ENCODE measurements around the gene PPT2. TPM values are rescaled to one million over a fixed set of nuclear protein-coding genes. Genes with fewer than 3 reads are reported as not detected.
"Not testable (repeated sequence)": the region's sequence is repeated elsewhere in the genome, so short reads cannot be mapped to it uniquely, and the experiment has no call there.

PPT2 gene
- total RNA-seq, 4 donors from 2014 or later, result 16.0 to 120 (median 25.5) TPM

DNA sequence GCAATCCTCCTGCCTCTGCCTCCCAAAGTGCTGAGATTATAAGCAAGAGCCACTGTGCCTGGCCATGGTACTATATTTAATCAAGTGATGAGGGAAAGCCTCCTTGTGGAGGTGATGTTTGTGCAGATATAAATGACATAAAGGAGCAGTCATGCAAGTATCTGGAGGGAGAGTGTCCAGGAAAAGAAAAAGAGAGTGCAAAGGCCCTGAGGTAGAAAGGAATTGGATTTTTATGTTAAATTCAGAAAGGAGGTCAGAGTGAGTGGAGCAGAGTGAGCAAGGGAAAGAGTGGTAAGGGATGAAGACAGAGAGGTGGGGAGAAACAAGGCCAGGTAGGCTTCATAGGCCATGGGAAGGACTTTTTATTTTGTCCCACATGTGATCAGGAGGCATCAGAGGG is 16.5 kb upstream of the PPT2 start:
- no peak for TF ChIP-seq POLR2AphosphoS5 (IDR thresholded peaks at IDR 0.05)
- TF ChIP-seq, protein P1, sequence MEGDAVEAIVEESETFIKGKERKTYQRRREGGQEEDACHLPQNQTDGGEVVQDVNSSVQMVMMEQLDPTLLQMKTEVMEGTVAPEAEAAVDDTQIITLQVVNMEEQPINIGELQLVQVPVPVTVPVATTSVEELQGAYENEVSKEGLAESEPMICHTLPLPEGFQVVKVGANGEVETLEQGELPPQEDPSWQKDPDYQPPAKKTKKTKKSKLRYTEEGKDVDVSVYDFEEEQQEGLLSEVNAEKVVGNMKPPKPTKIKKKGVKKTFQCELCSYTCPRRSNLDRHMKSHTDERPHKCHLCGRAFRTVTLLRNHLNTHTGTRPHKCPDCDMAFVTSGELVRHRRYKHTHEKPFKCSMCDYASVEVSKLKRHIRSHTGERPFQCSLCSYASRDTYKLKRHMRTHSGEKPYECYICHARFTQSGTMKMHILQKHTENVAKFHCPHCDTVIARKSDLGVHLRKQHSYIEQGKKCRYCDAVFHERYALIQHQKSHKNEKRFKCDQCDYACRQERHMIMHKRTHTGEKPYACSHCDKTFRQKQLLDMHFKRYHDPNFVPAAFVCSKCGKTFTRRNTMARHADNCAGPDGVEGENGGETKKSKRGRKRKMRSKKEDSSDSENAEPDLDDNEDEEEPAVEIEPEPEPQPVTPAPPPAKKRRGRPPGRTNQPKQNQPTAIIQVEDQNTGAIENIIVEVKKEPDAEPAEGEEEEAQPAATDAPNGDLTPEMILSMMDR (IDR thresholded peaks at IDR 0.05), result no peak
- TF ChIP-seq EP300 (IDR thresholded peaks at IDR 0.05), result no peak
- TF ChIP-seq POLR2A (IDR thresholded peaks at IDR 0.05), result no peak
- no peak overlapping the region for H3K4me3 ChIP-seq
- no peak overlapping the region for H3K27ac ChIP-seq
- no peak for ATAC-seq
- H3K9me3 ChIP-seq, result no peaks in the 10 kb centered on the region
- H3K27me3 ChIP-seq, result no peaks in the 10 kb centered on the region
- no peaks in the 10 kb centered on the region for H3K36me3 ChIP-seq
- H3K4me1 ChIP-seq, result no peaks in the 10 kb centered on the region

DNA sequence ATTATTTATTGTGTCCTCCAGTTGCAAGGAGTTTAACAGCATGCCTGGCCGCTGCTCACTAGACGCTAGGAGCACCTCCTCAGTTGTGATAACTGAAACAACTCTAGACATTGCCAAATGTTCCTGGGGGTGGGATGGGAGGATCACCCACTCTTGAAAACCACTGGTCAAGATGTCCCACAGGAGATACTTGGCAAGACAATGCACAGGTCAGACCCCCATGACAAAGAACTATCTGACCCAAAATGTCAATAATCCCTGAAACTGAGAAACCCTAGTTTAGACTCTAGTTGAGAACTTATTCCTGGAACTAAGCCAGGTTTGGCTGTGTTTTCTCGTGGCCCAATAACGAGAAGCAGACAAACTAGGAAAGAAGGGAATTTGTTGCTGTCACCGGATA is 14.4 kb upstream of the PPT2 start:
- no peak for ATAC-seq
- Histone ChIP-seq H3K4me1 (no peaks in the 10 kb centered on the region), H3K27me3 (no peaks in the 10 kb centered on the region), H3K27ac (no peak overlapping the region), H3K4me3 (no peak overlapping the region), H3K36me3 (no peaks in the 10 kb centered on the region), H3K9me3 (no peaks in the 10 kb centered on the region)
- TF ChIP-seq POLR2AphosphoS5 (IDR thresholded peaks at IDR 0.05), result no peak
- no peak for TF ChIP-seq EP300 (IDR thresholded peaks at IDR 0.05)
- TF ChIP-seq, protein P1 (IDR thresholded peaks at IDR 0.05), result no peak
- no peak for TF ChIP-seq POLR2A (IDR thresholded peaks at IDR 0.05)
- 27 to 41% methylated on average over 3 to 5 of the region's 5 CpGs for WGBS, 2 donors (ENCODE audit: low coverage in 1 of 2)

DNA sequence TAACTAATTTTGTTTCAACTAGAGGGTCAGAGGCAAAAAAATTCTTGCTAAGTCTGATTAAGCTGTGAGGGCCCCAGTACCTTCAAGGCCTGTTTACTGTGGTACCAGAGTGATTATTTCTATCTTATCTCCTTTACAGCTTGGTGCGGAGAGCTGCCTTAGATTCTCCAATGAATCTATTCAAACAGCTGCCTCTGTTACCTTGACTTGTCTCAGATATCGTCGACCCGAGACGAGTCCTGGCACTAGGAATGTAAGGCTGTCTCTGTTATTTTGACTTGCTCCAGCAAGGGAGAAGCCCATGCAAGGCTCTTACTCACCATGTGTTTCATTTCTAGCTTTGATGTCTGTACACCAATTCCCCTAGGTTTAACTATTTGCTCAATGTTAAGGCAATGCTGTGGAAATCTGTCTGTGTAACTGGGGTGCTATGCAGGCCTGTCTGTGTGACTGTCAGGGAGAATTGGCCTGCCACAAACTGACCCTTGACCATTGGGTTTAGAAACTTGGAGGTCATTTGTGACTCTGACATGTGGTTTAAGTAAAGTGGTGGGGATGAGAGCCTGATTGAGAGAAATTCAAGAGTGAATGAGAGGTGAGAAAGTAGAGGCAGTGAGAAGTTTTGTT is 13.4 kb upstream of the PPT2 start:
- WGBS, 2 donors (ENCODE audit: low coverage in 1 of 2), result 56 to 100% methylated on average over 1 to 5 of the region's 5 CpGs
- H3K36me3 ChIP-seq, result no peaks in the 10 kb centered on the region
- no peaks in the 10 kb centered on the region for H3K9me3 ChIP-seq
- ATAC-seq, result no peak
- H3K27me3 ChIP-seq, result no peaks in the 10 kb centered on the region
- H3K4me3 ChIP-seq, result no peak overlapping the region
- no peaks in the 10 kb centered on the region for H3K4me1 ChIP-seq
- no peak overlapping the region for H3K27ac ChIP-seq
- no peak for TF ChIP-seq POLR2AphosphoS5 (IDR thresholded peaks at IDR 0.05)
- no peak for TF ChIP-seq POLR2A (IDR thresholded peaks at IDR 0.05)
- TF ChIP-seq EP300 (IDR thresholded peaks at IDR 0.05), result no peak
- TF ChIP-seq, protein P1 (IDR thresholded peaks at IDR 0.05), result no peak

DNA sequence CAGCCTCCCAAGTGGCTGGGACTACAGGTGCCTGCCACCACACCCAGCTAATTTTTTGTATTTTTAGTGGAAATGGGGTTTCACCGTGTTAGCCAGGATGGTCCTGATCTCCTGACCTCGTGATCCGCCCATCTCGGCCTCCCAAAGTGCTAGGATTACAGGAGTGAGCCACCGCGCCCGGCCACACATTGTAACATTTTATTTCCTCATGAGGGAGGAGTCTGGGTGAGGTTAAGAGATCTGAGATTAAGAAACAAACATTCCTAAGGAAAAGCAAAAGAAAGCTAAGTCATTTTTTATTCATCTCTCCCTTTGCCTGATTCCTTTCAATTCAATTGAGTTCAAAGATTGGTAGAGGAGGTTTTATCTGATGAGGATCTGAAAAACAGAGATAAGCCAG is 9.7 kb upstream of the PPT2 start:
- ATAC-seq, result not testable (repeated sequence)

DNA sequence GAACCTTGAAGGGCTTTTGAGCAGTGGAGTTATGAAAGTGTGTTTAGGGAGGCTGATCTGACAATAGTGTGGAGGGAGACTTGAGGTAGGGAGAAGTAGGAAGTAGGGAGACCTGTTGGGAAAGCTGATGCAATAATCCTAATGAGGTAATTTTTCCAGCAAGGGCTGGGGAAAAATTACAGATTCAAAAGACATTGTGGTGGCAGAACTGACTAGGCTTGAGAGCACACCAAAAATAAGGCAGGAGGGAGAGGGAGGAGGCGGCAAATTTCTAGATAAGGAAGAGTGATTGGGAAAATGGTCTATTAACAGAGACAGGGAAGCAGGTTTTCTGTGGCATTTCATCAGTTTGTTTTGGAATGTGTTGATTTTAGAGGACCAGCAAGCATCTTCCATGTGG is 7.7 kb upstream of the PPT2 start:
- WGBS, 2 donors (ENCODE audit: low coverage in 1 of 2), result 80 to 88% methylated on average over 1 of the region's 1 CpG
- Histone ChIP-seq H3K4me1 (peaks cover 0 to 20% (median 7%) of the 10 kb centered on the region in 3 donors), H3K9me3 (no peaks in the 10 kb centered on the region), H3K27me3 (no peaks in the 10 kb centered on the region), H3K27ac (no peak overlapping the region), H3K36me3 (peaks cover 0 to 18% of the 10 kb centered on the region in 2 donors), H3K4me3 (no peak overlapping the region)
- no peak for ATAC-seq
- TF ChIP-seq POLR2A (IDR thresholded peaks at IDR 0.05), result no peak
- TF ChIP-seq, protein P1 (IDR thresholded peaks at IDR 0.05), result no peak
- TF ChIP-seq POLR2AphosphoS5 (IDR thresholded peaks at IDR 0.05), result no peak
- no peak for TF ChIP-seq EP300 (IDR thresholded peaks at IDR 0.05)

More for the DNA sequence above, 9.7 kb upstream of the PPT2 start:
- H3K27me3 ChIP-seq, H3K4me3 ChIP-seq, H3K9me3 ChIP-seq, H3K27ac ChIP-seq, H3K4me1 ChIP-seq: not testable (repeated sequence)
- WGBS, 2 donors (ENCODE audit: low coverage in 1 of 2), result 77 to 91% methylated on average over 6 to 7 of the region's 7 CpGs
- H3K36me3 ChIP-seq, result peaks cover 0 to 13% of the 10 kb centered on the region in 2 donors

Measured in gastroesophageal sphincter (tissue), 4 donors.